ENCODE results near the gene LLPH.

LLPH gene

GRCh38 chr12:66072566-66072965 lies 58.0 kb downstream of the LLPH start:
- ATAC-seq = no peak
- TF ChIP-seq ZNF8 (CRISPR knock-in tag; IDR thresholded peaks at IDR 0.05) (no peak), ESRRG (CRISPR knock-in tag; IDR thresholded peaks at IDR 0.05) (no peak), SNAI2 (CRISPR knock-in tag; IDR thresholded peaks at IDR 0.05) (no peak), ZNF70 (CRISPR knock-in tag; IDR thresholded peaks at IDR 0.05) (no peak), ZC3H10 (CRISPR knock-in tag; IDR thresholded peaks at IDR 0.05) (no peak), ZFP30 (CRISPR knock-in tag; IDR thresholded peaks at IDR 0.05) (no peak), PPARA (CRISPR knock-in tag; IDR thresholded peaks at IDR 0.05; ENCODE audit: borderline replicate concordance) (no peak), BACH2 (CRISPR knock-in tag; IDR thresholded peaks at IDR 0.05; ENCODE audit: borderline replicate concordance) (no peak), ZFP3 (CRISPR knock-in tag; IDR thresholded peaks at IDR 0.05) (no peak)
- TF ChIP-seq, protein P1, sequence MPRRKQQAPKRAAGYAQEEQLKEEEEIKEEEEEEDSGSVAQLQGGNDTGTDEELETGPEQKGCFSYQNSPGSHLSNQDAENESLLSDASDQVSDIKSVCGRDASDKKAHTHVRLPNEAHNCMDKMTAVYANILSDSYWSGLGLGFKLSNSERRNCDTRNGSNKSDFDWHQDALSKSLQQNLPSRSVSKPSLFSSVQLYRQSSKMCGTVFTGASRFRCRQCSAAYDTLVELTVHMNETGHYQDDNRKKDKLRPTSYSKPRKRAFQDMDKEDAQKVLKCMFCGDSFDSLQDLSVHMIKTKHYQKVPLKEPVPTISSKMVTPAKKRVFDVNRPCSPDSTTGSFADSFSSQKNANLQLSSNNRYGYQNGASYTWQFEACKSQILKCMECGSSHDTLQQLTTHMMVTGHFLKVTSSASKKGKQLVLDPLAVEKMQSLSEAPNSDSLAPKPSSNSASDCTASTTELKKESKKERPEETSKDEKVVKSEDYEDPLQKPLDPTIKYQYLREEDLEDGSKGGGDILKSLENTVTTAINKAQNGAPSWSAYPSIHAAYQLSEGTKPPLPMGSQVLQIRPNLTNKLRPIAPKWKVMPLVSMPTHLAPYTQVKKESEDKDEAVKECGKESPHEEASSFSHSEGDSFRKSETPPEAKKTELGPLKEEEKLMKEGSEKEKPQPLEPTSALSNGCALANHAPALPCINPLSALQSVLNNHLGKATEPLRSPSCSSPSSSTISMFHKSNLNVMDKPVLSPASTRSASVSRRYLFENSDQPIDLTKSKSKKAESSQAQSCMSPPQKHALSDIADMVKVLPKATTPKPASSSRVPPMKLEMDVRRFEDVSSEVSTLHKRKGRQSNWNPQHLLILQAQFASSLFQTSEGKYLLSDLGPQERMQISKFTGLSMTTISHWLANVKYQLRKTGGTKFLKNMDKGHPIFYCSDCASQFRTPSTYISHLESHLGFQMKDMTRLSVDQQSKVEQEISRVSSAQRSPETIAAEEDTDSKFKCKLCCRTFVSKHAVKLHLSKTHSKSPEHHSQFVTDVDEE (CRISPR knock-in tag; IDR thresholded peaks at IDR 0.05) = no peak
- TF ChIP-seq, protein P2, sequence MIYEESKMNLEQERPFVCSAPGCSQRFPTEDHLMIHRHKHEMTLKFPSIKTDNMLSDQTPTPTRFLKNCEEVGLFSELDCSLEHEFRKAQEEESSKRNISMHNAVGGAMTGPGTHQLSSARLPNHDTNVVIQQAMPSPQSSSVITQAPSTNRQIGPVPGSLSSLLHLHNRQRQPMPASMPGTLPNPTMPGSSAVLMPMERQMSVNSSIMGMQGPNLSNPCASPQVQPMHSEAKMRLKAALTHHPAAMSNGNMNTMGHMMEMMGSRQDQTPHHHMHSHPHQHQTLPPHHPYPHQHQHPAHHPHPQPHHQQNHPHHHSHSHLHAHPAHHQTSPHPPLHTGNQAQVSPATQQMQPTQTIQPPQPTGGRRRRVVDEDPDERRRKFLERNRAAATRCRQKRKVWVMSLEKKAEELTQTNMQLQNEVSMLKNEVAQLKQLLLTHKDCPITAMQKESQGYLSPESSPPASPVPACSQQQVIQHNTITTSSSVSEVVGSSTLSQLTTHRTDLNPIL (CRISPR knock-in tag; IDR thresholded peaks at IDR 0.05; ENCODE audit: low read depth) = no peak

- TF ChIP-seq ISL1 (CRISPR knock-in tag; IDR thresholded peaks at IDR 0.05) (no peak), SNAI2 (CRISPR knock-in tag; IDR thresholded peaks at IDR 0.05) (no peak), RARB (CRISPR knock-in tag; IDR thresholded peaks at IDR 0.05) (no peak), PPARA (CRISPR knock-in tag; IDR thresholded peaks at IDR 0.05; ENCODE audit: borderline replicate concordance) (no peak), CSDC2 (CRISPR knock-in tag; IDR thresholded peaks at IDR 0.05) (no peak), TOX (CRISPR knock-in tag; IDR thresholded peaks at IDR 0.05; ENCODE audit: borderline replicate concordance) (no peak), BACH2 (CRISPR knock-in tag; IDR thresholded peaks at IDR 0.05; ENCODE audit: borderline replicate concordance) (no peak), ZNF8 (CRISPR knock-in tag; IDR thresholded peaks at IDR 0.05) (no peak)
- no peak for ATAC-seq
Measured at GRCh38 chr12:66072135-66072534, 58.4 kb downstream of the LLPH start.

DNA sequence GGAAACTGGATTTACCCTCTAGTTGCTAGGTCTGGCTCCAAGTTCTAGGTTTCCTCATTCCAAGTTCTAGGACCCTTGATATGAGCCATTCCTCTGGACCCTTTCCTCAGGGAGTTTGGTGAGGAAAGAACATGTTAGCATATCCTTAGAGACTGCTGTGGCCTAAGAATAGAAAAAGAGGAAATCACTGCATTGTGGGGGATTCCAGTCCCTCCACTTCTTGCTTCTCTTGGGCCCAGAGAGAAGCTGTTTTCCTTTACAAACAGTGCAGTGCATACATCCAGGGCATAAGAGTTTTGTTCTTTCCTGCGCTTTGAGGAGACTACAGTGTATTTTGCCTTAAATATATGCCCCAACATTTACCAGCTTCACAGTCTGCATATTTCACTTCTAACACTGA lies 59.0 kb downstream of the LLPH start:
- no peak for TF ChIP-seq ZC3H10 (CRISPR knock-in tag; IDR thresholded peaks at IDR 0.05)
- ATAC-seq = peak; percentile 20; the same call in 2 of the 3 replicates

DNA sequence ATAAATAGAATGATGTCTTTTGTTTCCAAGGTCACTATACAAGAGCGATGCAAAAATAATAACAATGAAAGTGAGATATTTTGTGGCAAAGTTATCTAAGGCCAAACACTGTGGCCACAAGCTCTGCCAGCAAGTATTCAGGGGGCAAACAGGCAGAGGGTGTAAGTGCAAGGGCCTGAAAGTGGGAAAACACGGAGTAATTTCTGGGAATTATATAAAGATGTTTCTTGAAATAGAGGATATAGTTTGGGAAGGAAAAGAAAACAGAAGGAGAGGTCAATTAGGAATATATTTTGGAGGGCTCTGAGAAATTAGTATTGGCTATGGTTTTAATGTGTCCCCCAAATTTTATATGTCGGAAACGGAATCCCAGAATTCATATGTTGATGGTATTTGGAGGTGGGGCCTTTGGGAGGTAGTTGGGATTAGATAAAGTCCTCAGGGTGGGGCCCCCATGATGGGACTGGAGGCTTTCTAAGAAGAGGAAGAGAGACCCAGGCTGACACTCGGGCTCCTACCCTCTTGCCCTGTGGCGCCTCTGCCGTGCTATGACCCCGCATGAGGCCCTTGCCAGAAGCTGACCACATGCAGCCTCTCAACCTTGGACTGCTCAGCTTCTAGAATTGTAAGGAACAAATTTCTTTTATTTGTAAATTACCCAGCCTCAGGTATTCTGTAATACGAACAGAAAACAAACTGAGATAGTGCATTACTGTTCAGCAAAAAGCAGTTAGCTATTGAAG lies 60.0 kb downstream of the LLPH start:
- TF ChIP-seq, protein P3, sequence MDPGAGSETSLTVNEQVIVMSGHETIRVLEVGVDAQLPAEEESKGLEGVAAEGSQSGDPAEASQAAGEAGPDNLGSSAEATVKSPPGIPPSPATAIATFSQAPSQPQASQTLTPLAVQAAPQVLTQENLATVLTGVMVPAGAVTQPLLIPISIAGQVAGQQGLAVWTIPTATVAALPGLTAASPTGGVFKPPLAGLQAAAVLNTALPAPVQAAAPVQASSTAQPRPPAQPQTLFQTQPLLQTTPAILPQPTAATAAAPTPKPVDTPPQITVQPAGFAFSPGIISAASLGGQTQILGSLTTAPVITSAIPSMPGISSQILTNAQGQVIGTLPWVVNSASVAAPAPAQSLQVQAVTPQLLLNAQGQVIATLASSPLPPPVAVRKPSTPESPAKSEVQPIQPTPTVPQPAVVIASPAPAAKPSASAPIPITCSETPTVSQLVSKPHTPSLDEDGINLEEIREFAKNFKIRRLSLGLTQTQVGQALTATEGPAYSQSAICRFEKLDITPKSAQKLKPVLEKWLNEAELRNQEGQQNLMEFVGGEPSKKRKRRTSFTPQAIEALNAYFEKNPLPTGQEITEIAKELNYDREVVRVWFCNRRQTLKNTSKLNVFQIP (CRISPR knock-in tag; IDR thresholded peaks at IDR 0.05; ENCODE audit: borderline replicate concordance, low read depth) = no peak
- TF ChIP-seq RARB (CRISPR knock-in tag; IDR thresholded peaks at IDR 0.05) = no peak
- no peak for TF ChIP-seq ZNF8 (CRISPR knock-in tag; IDR thresholded peaks at IDR 0.05)
- no peak for TF ChIP-seq TCF4 (CRISPR knock-in tag; IDR thresholded peaks at IDR 0.05; ENCODE audit: borderline replicate concordance)
- TF ChIP-seq SNAI2 (CRISPR knock-in tag; IDR thresholded peaks at IDR 0.05) = no peak
- TF ChIP-seq TOX (CRISPR knock-in tag; IDR thresholded peaks at IDR 0.05; ENCODE audit: borderline replicate concordance) = no peak
- no peak for TF ChIP-seq ESRRG (CRISPR knock-in tag; IDR thresholded peaks at IDR 0.05)
- TF ChIP-seq, protein P1 (CRISPR knock-in tag; IDR thresholded peaks at IDR 0.05) = no peak
- TF ChIP-seq ZC3H10 (CRISPR knock-in tag; IDR thresholded peaks at IDR 0.05) = no peak
- TF ChIP-seq PPARA (CRISPR knock-in tag; IDR thresholded peaks at IDR 0.05; ENCODE audit: borderline replicate concordance) = no peak
- TF ChIP-seq PATZ1 (CRISPR knock-in tag; IDR thresholded peaks at IDR 0.05; ENCODE audit: borderline replicate concordance) = no peak
- no peak for TF ChIP-seq ZFP3 (CRISPR knock-in tag; IDR thresholded peaks at IDR 0.05)
- no peak for TF ChIP-seq ISL1 (CRISPR knock-in tag; IDR thresholded peaks at IDR 0.05)

More for the DNA sequence above, 60.0 kb downstream of the LLPH start:
- ATAC-seq = no peak

Data from SK-N-SH treated with all-trans-retinoic acid at 6 μM for 48 hours (cell line).